Brain microvascular endothelial cell (primary cell): Measurements from ENCODE around the gene SLC49A4.

Experiments used
- DNase-seq: peaks from one replicate; pipeline ENCODE4 v3.0.0-alpha.2; 2020
- H3K27ac ChIP-seq: fragments of 250-450 bp; sonication (Bioruptor Pico); 2 replicates; pipeline ENCODE4 v1.5.1; 2020; ENCODE audit warnings: mild to moderate bottlenecking, moderate library complexity
- H3K27me3 ChIP-seq: fragments of 250-450 bp; sonication (Bioruptor Pico); replicated peaks from 2 replicates; pipeline ENCODE4 v1.5.1; 2020; ENCODE audit warnings: mild to moderate bottlenecking
- H3K36me3 ChIP-seq: fragments of 250-450 bp; sonication (Bioruptor Pico); replicated peaks from 2 replicates; pipeline ENCODE4 v1.5.1; 2020; ENCODE audit warnings: mild to moderate bottlenecking
- H3K4me3 ChIP-seq: 2 replicates; pipeline ENCODE4 v1.5.1; 2011; ENCODE audit warnings: low read depth, mild to moderate bottlenecking, control low read depth, low read length, moderate library complexity
- in situ Hi-C: cut with HindIII; loops from 2 replicates; pipeline ENCODE4 v1.10.0; 2017; ENCODE audit warnings: low sequenced_read_pairs, low pct_ligation_motif_present
- TF ChIP-seq, protein P1 (sequence below): IDR thresholded peaks from 2 replicates; pipeline ENCODE4 v1.5.1; 2011; ENCODE audit warnings: low read depth, mild to moderate bottlenecking, moderate library complexity, low read length, control low read depth, inconsistent platforms; ENCODE audit errors: missing control alignments

Gene SLC49A4

DNA sequence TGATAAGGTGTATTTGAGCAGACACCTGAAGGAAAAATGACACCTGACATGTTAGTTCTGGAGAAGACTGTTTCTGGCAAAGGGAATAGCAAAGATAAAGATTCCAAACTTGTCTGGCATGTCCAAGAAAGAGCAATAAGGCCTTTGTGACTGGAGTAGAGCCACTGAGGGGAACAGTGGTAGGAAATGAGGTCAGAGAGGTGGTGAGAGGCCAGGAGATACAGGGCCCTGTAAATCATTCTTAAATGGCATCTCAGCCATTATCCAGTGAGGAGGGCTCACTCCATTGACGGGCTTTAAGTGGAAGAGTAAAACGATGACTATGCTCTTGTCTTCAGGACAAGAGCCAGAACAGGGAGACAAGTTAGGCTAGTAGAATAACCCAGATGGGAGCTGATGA is 4.5 kb downstream of the SLC49A4 start:
- no peak for DNase-seq
- in situ Hi-C loops = no loop called here
- TF ChIP-seq, protein P1, sequence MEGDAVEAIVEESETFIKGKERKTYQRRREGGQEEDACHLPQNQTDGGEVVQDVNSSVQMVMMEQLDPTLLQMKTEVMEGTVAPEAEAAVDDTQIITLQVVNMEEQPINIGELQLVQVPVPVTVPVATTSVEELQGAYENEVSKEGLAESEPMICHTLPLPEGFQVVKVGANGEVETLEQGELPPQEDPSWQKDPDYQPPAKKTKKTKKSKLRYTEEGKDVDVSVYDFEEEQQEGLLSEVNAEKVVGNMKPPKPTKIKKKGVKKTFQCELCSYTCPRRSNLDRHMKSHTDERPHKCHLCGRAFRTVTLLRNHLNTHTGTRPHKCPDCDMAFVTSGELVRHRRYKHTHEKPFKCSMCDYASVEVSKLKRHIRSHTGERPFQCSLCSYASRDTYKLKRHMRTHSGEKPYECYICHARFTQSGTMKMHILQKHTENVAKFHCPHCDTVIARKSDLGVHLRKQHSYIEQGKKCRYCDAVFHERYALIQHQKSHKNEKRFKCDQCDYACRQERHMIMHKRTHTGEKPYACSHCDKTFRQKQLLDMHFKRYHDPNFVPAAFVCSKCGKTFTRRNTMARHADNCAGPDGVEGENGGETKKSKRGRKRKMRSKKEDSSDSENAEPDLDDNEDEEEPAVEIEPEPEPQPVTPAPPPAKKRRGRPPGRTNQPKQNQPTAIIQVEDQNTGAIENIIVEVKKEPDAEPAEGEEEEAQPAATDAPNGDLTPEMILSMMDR = no peak
- Histone ChIP-seq H3K36me3 (no peaks in the 10 kb centered on the region), H3K4me3 (no peak overlapping the region), H3K27me3 (no peaks in the 10 kb centered on the region), H3K27ac (no peak overlapping the region)

DNA sequence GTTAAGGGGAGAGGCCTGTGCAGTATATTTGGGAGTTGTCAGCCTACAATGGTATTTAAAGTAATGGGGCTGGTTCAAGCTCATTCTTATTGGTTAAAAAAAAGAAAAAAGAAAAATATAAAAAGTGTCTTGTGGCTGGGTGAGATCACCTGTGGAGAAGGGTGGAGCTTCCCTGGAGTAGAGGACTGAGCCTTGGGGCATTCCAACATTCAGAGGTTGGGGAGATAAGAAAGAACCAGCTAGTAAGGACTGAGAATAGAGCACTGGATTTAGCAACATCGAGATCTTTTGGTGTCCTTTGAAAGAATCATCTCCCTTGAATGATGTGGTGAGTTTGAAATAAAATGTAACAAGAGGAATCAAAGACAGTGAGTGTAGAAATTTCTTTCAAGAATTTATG is 5.2 kb downstream of the SLC49A4 start:
- no peak overlapping the region for H3K4me3 ChIP-seq
- in situ Hi-C loops = no loop called here
- TF ChIP-seq, protein P1 = no peak
- DNase-seq = no peak
- H3K36me3 ChIP-seq = no peaks in the 10 kb centered on the region
- H3K27ac ChIP-seq = no peak overlapping the region
- H3K27me3 ChIP-seq = no peaks in the 10 kb centered on the region

GRCh38 chr3:122800706-122801237 is 5.9 kb downstream of the SLC49A4 start:
- no peak overlapping the region for H3K27ac ChIP-seq
- TF ChIP-seq, protein P1 = no peak
- H3K36me3 ChIP-seq = no peaks in the 10 kb centered on the region
- no peak for DNase-seq
- no peaks in the 10 kb centered on the region for H3K27me3 ChIP-seq
- H3K4me3 ChIP-seq = no peak overlapping the region
- in situ Hi-C loops = no loop called here

DNA sequence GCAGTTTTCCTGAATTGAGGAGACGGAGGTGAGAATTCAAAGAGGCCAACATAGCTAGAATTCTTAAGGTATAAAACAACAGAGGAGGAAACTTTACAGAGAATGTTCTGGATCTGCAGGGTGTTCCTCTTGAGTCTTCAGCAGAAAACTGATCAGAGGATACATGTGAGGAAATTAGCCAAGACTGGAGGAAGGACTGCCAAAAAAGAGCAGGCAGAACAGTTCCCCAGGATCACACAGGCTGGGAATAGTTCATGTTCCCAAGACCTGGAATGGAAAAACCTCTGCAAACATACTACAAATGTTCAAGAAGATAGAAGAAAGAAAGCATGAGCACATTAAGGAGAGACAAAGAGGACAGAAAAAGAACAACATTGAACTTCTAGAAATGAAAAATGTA is 7.5 kb downstream of the SLC49A4 start:
- no peak for DNase-seq
- in situ Hi-C loops = no loop called here
- Histone ChIP-seq H3K4me3 (no peak overlapping the region), H3K36me3 (no peaks in the 10 kb centered on the region), H3K27ac (no peak overlapping the region), H3K27me3 (no peaks in the 10 kb centered on the region)
- TF ChIP-seq, protein P1 = no peak

GRCh38 chr3:122803977-122804376 is 9.1 kb downstream of the SLC49A4 start:
- in situ Hi-C loops = no loop called here
- no peak for DNase-seq
- Histone ChIP-seq H3K36me3 (no peaks in the 10 kb centered on the region), H3K27ac (no peak overlapping the region), H3K4me3 (no peak overlapping the region), H3K27me3 (no peaks in the 10 kb centered on the region)
- TF ChIP-seq, protein P1 = no peak

- no peak overlapping the region for H3K4me3 ChIP-seq
- H3K27ac ChIP-seq = no peak overlapping the region
- H3K27me3 ChIP-seq = no peaks in the 10 kb centered on the region
- no peak for DNase-seq
- TF ChIP-seq, protein P1 = no peak
- H3K36me3 ChIP-seq = no peaks in the 10 kb centered on the region
- in situ Hi-C loops = no loop called here
These were observed 15.9 kb downstream of the SLC49A4 start for GRCh38 chr3:122810734-122811133.
